GDM1 (cell line): ENCODE measurements around the gene ZBTB48.

ENCODE experiments used
- DNase-seq: peaks from one replicate; lab custom pipeline; 2025; lab: John Stamatoyannopoulos, UW

Gene ZBTB48

GRCh38 chr1:6614019-6614928, 34.5 kb downstream of the ZBTB48 start:
- no peak for DNase-seq

- no peak for DNase-seq
Observed at GRCh38 chr1:6614929-6615785, 35.4 kb downstream of the ZBTB48 start.

- no peak for DNase-seq
Observed at GRCh38 chr1:6619045-6619444, 39.3 kb downstream of the ZBTB48 start.

GRCh38 chr1:6621429-6622391, 41.9 kb downstream of the ZBTB48 start:
- no peak for DNase-seq

GRCh38 chr1:6622396-6623152, 42.8 kb downstream of the ZBTB48 start:
- DNase-seq: no peak

GRCh38 chr1:6623269-6623965, 43.6 kb downstream of the ZBTB48 start:
- DNase-seq: no peak

- peak; percentile 61 for DNase-seq
Observed at GRCh38 chr1:6624710-6625583, 45.2 kb downstream of the ZBTB48 start, which contains the start of gene THAP3. Gene THAP3 (plus strand): TSS chr1:6624868. CDS start chr1:6625219, 351 bp downstream.

GRCh38 chr1:6625584-6626149, 45.9 kb downstream of the ZBTB48 start:
- DNase-seq: no peak

GRCh38 chr1:6627031-6627430, 47.2 kb downstream of the ZBTB48 start:
- DNase-seq: no peak

- no peak for DNase-seq
Observed at GRCh38 chr1:6627841-6628545, 48.2 kb downstream of the ZBTB48 start.

- DNase-seq: no peak
Observed at GRCh38 chr1:6628971-6629479, 49.2 kb downstream of the ZBTB48 start.

- no peak for DNase-seq
Observed at GRCh38 chr1:6630027-6630426, 50.2 kb downstream of the ZBTB48 start.

GRCh38 chr1:6631058-6631457, 51.3 kb downstream of the ZBTB48 start:
- no peak for DNase-seq

GRCh38 chr1:6632588-6633514, 53.1 kb downstream of the ZBTB48 start:
- no peak for DNase-seq

GRCh38 chr1:6634371-6635052, 54.7 kb downstream of the ZBTB48 start:
- no peak for DNase-seq

GRCh38 chr1:6635161-6635909, 55.5 kb downstream of the ZBTB48 start:
- DNase-seq: no peak
